ENCODE results near the gene REXO4.
"Not testable (repeated sequence)": the region's sequence is repeated elsewhere in the genome, so short reads cannot be mapped to it uniquely, and the experiment has no call there.

DNA sequence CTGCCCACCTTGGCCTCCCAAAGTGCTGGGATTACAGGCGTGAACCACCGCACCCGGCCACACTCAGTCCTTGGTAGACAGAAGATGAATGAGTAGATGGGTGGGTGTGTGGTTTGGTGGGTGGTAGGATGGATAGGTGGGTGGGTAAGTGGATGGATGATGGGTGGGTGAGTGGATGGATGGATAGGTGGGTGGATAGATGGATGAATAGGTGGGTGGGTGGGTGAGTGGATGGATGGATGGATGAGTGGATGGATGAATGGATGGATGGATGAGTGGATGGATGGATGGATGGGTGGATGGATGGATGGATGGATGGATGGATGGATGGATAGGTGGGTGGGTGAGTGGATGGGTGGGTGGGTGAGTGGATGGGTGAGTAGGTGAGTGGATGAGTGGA lies 25.5 kb downstream of the REXO4 start:
- TF ChIP-seq SMC3 (conservative IDR thresholded peaks at IDR 0.05; ENCODE audit: poor library complexity); RAD21 (conservative IDR thresholded peaks at IDR 0.05); TAF1 (IDR thresholded peaks at IDR 0.05; ENCODE audit: low read depth); REST (IDR thresholded peaks at IDR 0.05; ENCODE audit: borderline replicate concordance); POLR2AphosphoS5 (IDR thresholded peaks at IDR 0.05); EP300 (conservative IDR thresholded peaks at IDR 0.05; ENCODE audit: poor library complexity, severe bottlenecking); EZH2 (IDR thresholded peaks at IDR 0.05; ENCODE audit: borderline replicate concordance, insufficient read depth, low read length, poor library complexity, severe bottlenecking): not testable (repeated sequence)
- TF ChIP-seq, protein P1, sequence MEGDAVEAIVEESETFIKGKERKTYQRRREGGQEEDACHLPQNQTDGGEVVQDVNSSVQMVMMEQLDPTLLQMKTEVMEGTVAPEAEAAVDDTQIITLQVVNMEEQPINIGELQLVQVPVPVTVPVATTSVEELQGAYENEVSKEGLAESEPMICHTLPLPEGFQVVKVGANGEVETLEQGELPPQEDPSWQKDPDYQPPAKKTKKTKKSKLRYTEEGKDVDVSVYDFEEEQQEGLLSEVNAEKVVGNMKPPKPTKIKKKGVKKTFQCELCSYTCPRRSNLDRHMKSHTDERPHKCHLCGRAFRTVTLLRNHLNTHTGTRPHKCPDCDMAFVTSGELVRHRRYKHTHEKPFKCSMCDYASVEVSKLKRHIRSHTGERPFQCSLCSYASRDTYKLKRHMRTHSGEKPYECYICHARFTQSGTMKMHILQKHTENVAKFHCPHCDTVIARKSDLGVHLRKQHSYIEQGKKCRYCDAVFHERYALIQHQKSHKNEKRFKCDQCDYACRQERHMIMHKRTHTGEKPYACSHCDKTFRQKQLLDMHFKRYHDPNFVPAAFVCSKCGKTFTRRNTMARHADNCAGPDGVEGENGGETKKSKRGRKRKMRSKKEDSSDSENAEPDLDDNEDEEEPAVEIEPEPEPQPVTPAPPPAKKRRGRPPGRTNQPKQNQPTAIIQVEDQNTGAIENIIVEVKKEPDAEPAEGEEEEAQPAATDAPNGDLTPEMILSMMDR (IDR thresholded peaks at IDR 0.05; ENCODE audit: poor library complexity, severe bottlenecking) = not testable (repeated sequence)

Data from neural cell (in vitro differentiated cells).